HG03520 (cell line): ENCODE results near the gene ZNF577.

ENCODE experiments used
- ATAC-seq: cut with Tn5 transposase; IDR thresholded peaks from one replicate; pipeline ENCODE4 v1.9.1; 2021; ENCODE audit warnings: mild to moderate bottlenecking, moderate library complexity; ENCODE audit not compliant: unreplicated experiment

Gene ZNF577

DNA sequence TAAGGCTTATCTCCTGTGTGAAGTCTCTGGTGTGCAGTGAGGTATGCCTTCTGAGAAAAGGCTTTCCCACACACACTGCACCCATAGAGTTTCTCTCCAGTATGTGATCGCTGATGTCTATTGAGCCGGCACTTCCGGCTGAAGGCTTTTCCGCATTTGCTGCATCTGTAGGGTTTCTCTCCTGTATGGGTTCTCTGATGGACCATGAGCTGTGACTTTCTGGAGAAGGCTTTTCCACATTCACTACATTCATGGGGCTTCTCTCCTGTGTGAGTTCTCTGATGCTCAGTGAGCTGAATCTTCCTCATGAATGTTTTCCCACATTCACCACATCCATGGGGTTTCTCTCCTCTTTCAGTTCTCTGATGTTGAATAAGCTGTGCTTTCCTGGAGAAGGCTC lies 14.7 kb downstream of the ZNF577 start:
- ATAC-seq = no peak

DNA sequence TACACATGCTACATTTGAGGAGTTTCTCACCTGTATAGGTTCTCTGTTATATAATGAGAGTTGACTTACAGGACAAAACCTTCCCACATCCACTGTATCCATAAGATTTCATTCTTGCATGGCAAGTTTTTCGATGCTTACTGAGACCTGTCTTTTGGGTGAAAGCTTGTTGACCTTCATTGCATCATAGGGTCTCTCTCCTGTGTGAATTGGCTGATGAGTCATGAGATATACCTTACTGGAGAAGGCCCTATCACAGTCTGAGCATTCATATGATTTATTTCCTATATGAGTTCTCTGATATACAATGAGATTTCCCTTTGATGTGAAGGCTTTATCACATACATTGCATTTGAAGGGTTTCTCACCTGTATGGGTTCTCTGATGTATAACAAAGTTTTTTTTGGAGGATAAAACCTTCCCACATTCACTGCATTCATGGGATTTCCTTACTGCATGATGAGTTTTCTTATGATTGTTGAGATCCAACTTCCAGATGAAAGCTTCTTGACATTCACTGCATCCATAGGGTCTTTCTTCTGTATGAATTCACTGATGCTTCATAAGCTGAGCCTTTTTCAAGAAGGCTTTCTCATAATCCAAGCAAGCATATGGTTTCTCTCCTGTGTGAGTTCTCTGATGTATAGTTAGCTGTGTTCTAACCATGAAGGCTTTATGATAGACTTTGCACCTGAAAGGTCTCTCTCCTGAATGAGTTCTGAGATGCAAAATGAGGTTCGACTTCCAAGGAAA lies 25.7 kb downstream of the ZNF577 start:
- ATAC-seq = no peak

DNA sequence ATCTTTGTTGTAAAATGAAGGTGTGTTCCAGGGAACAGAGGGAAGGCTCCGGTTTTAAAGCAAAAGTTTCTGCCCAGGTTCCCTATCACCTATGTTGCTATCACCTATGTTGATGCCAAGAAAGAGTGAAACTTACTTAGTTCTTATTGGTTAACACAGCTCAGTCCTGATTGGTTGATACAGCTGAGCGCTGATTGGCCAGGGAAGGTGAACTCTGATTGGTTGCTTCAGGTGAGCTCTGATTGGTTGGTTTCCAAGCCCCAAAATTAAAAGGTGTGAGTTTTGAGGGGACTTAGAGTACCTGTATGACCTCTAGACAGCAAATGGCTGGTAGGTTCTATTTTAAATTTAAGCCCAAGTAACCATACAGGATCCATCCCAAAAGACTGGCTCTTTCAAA lies 50.6 kb downstream of the ZNF577 start:
- no peak for ATAC-seq

DNA sequence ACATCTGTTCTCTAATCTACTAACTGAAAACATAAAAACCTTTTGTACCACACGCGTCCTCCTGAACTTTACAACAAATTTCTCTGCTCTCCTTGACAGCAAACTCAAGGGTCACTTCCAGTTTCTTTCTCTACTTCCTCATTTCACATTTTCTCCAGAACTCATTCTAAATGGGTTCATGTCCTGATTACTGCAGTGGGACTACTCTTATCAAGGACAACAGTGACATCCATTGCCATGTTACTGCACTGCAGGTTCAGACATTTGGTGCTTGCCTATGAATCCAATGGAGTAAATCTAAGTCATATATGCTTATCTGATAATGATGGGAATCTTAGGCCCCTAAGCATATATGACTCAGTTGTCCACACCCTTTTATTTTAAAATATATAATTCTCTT lies 57.5 kb downstream of the ZNF577 start:
- ATAC-seq = no peak

DNA sequence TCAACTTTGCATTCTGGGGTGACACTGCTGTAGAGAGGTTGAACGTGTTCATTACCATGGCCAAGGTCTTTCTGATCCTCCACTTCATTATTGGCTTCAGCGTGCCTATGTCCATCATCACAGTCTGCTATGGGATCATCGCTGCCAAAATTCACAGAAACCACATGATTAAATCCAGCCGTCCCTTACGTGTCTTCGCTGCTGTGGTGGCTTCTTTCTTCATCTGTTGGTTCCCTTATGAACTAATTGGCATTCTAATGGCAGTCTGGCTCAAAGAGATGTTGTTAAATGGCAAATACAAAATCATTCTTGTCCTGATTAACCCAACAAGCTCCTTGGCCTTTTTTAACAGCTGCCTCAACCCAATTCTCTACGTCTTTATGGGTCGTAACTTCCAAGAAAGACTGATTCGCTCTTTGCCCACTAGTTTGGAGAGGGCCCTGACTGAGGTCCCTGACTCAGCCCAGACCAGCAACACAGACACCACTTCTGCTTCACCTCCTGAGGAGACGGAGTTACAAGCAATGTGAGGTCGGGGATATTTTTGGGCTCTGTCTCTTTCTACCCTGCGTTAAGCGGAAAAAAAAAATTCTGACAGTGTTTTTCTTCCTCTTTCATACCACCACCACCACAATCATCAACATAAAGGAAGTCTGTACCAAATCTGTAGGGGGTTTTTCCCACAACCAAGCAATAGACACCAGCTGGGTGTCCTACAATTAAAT lies 63.3 kb downstream of the ZNF577 start:
- ATAC-seq = no peak

DNA sequence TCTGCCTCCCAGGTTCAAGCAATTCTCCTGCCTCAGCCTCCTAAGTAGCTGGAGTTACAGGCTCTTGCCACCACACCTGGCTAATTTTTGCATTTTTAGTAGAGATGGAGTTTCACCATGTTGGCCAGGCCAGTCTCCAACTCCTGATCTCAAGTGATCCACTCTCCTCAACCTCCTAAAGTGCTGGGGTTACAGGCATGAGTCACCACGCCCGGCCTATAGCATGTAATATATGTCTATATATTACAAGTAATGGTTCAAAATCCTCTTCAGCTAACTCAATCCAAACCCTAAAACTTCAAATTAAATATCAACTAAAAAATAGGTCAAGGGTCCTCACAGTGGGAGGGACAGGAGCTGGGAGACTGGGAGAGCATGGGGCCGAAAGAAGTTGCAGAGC lies 64.8 kb downstream of the ZNF577 start:
- no peak for ATAC-seq

DNA sequence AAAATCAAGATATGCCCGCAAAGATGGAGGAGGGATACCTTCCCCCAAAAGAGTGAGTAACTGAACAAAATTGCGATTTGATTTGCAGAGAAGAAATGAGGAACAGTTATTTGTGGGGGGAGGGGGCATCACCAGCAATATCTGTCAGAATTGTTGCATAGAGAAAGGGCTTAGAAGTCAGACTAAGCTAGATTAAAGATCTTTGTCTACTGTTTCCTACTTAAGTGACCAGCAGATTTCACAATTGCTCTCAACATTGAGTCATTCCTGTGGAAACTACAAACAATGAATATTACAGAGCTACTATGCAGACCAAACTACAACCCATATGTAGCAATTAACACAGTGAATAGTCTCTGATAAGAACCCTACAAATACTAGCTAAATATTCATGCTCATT lies 65.4 kb downstream of the ZNF577 start:
- ATAC-seq = no peak

DNA sequence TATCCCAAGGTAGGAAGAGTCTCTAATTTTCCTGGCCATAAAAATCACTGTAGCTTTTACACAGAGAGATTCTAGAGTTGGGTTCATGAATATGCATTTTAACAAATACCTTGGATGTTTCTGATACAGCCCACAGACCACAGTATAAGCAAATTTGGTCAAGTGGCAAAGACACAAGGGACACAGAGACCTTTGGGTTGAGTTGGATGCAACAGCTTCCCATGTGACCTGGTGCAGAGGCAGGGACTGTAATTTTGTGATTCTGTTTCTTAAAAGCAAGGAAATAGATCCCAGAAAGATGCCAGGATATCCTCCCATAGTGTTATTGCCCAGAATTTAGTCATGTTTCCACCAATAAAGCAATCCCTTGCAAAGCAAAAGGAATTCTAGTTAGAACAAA lies 65.8 kb downstream of the ZNF577 start:
- ATAC-seq = no peak

DNA sequence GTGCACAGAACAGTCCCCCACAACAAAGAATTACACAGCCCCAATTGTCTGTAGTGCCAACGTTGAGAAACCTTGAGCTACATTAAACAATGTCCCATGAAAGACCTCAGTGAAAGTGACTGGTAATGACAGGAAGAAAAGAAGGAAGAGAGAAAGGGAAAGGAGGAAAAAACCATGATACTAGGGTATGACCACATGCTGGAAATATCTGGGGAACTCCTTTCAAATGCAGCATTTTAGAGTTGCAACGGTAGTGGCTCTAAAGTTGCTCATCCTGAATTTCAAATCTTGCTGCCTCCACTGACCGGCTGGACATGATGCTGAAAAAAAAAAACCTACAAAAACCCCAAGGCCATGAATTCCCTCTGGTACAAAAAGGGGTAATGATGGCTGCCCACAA lies 66.3 kb downstream of the ZNF577 start:
- ATAC-seq = no peak
